ENCODE results near the gene RBM5. TPM values are rescaled to one million over a fixed set of nuclear protein-coding genes. Genes with fewer than 3 reads are reported as not detected.

Gene RBM5
- total RNA-seq, 1 donor from 2014 or later = 124 TPM

DNA sequence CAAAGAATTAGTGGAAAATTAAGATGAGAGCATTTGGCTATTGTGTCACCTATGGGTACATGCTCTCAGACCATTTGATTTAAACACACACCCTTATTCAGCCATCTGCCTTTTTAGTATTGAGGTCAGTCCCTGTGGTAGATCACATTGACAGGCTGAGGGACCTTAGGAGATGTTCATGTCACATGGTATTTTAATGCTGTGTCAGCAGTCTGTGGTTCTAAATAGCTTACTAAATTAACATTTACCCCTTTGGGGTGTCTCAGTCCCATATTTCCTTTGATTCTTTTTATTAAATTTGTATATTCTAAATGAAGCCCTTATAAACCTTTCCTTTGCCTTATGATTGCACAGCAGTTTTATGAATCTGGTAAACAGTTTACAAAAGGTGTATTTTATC, 2.3 kb downstream of the RBM5 start:
- no peak overlapping the region for H3K27ac Mint-ChIP-seq (ENCODE audit: unreplicated experiment)
- no peaks in the 10 kb centered on the region for H3K27me3 Mint-ChIP-seq (ENCODE audit: low read depth, unreplicated experiment)
- peak overlapping the region; percentile 98 for H3K4me3 Mint-ChIP-seq (ENCODE audit: unreplicated experiment)
- Histone ChIP-seq H3K4me1 (ENCODE audit: insufficient read depth, low read length) (peaks cover 12% of the 10 kb centered on the region), H3K9me3 (ENCODE audit: insufficient read depth, low read depth, low read length) (no peaks in the 10 kb centered on the region), H2AFZ (ENCODE audit: low read depth, low read length) (no peak overlapping the region), H3K4me3 (ENCODE audit: insufficient read depth, low read depth, low read length) (peak overlapping the region; percentile 96), H3K36me3 (ENCODE audit: insufficient read depth, low read length) (peaks cover 48% of the 10 kb centered on the region), H3K27ac (ENCODE audit: low read depth, low read length) (no peak overlapping the region), H3K79me2 (ENCODE audit: insufficient read depth, low read length) (peaks cover 70% of the 10 kb centered on the region), H3K9ac (ENCODE audit: low read length) (peak overlapping the region; percentile 99), H3K27me3 (ENCODE audit: insufficient read depth, low read length) (no peaks in the 10 kb centered on the region), H3K4me2 (ENCODE audit: low read length) (peak overlapping the region; percentile 86), H4K20me1 (ENCODE audit: insufficient read depth, low read length) (peaks cover 57% of the 10 kb centered on the region)
- TF ChIP-seq, protein P1, sequence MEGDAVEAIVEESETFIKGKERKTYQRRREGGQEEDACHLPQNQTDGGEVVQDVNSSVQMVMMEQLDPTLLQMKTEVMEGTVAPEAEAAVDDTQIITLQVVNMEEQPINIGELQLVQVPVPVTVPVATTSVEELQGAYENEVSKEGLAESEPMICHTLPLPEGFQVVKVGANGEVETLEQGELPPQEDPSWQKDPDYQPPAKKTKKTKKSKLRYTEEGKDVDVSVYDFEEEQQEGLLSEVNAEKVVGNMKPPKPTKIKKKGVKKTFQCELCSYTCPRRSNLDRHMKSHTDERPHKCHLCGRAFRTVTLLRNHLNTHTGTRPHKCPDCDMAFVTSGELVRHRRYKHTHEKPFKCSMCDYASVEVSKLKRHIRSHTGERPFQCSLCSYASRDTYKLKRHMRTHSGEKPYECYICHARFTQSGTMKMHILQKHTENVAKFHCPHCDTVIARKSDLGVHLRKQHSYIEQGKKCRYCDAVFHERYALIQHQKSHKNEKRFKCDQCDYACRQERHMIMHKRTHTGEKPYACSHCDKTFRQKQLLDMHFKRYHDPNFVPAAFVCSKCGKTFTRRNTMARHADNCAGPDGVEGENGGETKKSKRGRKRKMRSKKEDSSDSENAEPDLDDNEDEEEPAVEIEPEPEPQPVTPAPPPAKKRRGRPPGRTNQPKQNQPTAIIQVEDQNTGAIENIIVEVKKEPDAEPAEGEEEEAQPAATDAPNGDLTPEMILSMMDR (IDR thresholded peaks at IDR 0.05; ENCODE audit: insufficient read depth, low read depth, low read length) = no peak
- TF ChIP-seq EZH2 (IDR thresholded peaks at IDR 0.05; ENCODE audit: insufficient read depth, low read length) = no peak
- H3K36me3 Mint-ChIP-seq (ENCODE audit: low read depth, unreplicated experiment) = peaks cover 23% of the 10 kb centered on the region
- DNase-seq (ENCODE audit: low read depth) (no peak), FAIRE-seq (no peak)
- peaks cover 13% of the 10 kb centered on the region for H3K4me1 Mint-ChIP-seq (ENCODE audit: low read depth, unreplicated experiment)
- H3K9me3 Mint-ChIP-seq (ENCODE audit: unreplicated experiment) = no peaks in the 10 kb centered on the region

DNA sequence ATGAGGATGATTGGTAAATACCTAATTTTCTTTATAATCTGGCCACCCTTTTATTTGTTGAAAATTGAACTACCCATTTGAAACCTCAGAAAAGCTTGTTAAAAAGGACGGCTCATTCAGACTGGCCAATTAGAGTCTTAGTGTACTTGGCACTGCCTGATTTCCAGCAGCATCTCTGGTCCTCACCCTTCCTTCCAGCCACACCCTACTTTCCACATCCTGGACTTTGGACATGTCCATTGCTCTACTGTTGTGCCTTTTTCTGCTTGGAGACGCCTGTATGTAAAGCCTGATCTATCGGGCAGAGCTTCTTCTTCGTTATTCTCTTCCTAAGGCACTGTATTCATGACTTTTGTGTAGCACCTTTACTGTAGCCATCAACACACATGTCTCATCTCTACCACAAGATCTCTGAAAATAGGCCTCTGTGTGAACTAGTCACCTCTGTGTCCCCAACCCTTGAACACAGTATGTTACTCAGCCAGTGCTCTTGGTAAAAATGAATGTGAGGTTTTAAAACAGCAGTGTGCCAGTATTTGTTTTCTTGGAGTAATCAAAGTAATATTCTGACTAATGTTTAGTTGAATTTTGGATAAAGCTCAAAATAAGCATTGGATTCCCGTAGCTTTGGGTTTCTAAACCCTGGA, 6.8 kb downstream of the RBM5 start:
- no peaks in the 10 kb centered on the region for H3K9me3 Mint-ChIP-seq (ENCODE audit: unreplicated experiment)
- peaks cover 11% of the 10 kb centered on the region for H3K4me1 Mint-ChIP-seq (ENCODE audit: low read depth, unreplicated experiment)
- H3K27me3 ChIP-seq (ENCODE audit: insufficient read depth, low read length) = no peaks in the 10 kb centered on the region
- H3K27ac Mint-ChIP-seq (ENCODE audit: unreplicated experiment) = no peak overlapping the region
- no peak overlapping the region for H3K4me2 ChIP-seq (ENCODE audit: low read length)
- H3K9ac ChIP-seq (ENCODE audit: low read length) = no peak overlapping the region
- H2AFZ ChIP-seq (ENCODE audit: low read depth, low read length) = no peak overlapping the region
- peaks cover 5% of the 10 kb centered on the region for H3K4me1 ChIP-seq (ENCODE audit: insufficient read depth, low read length)
- no peaks in the 10 kb centered on the region for H3K9me3 ChIP-seq (ENCODE audit: insufficient read depth, low read depth, low read length)
- DNase-seq (ENCODE audit: low read depth) (no peak), FAIRE-seq (no peak)
- peaks cover 73% of the 10 kb centered on the region for H3K36me3 ChIP-seq (ENCODE audit: insufficient read depth, low read length)
- H3K4me3 ChIP-seq (ENCODE audit: insufficient read depth, low read depth, low read length) = no peak overlapping the region
- H3K4me3 Mint-ChIP-seq (ENCODE audit: unreplicated experiment) = peak overlapping the region; percentile 41
- peaks cover 85% of the 10 kb centered on the region for H4K20me1 ChIP-seq (ENCODE audit: insufficient read depth, low read length)
- peaks cover 26% of the 10 kb centered on the region for H3K36me3 Mint-ChIP-seq (ENCODE audit: low read depth, unreplicated experiment)
- no peak overlapping the region for H3K27ac ChIP-seq (ENCODE audit: low read depth, low read length)
- H3K27me3 Mint-ChIP-seq (ENCODE audit: low read depth, unreplicated experiment) = no peaks in the 10 kb centered on the region
- peaks cover 72% of the 10 kb centered on the region for H3K79me2 ChIP-seq (ENCODE audit: insufficient read depth, low read length)
- TF ChIP-seq, protein P1 (IDR thresholded peaks at IDR 0.05; ENCODE audit: insufficient read depth, low read depth, low read length) = no peak
- no peak for TF ChIP-seq EZH2 (IDR thresholded peaks at IDR 0.05; ENCODE audit: insufficient read depth, low read length)

GRCh38 chr3:50100386-50100785, 11.7 kb downstream of the RBM5 start:
- Histone ChIP-seq H3K79me2 (ENCODE audit: insufficient read depth, low read length) (peaks cover 54% of the 10 kb centered on the region), H3K4me1 (ENCODE audit: insufficient read depth, low read length) (no peaks in the 10 kb centered on the region), H3K36me3 (ENCODE audit: insufficient read depth, low read length) (peaks cover 82% of the 10 kb centered on the region), H3K9ac (ENCODE audit: low read length) (no peak overlapping the region), H3K27ac (ENCODE audit: low read depth, low read length) (no peak overlapping the region), H2AFZ (ENCODE audit: low read depth, low read length) (no peak overlapping the region), H3K4me2 (ENCODE audit: low read length) (no peak overlapping the region), H3K4me3 (ENCODE audit: insufficient read depth, low read depth, low read length) (no peak overlapping the region), H3K27me3 (ENCODE audit: insufficient read depth, low read length) (no peaks in the 10 kb centered on the region), H4K20me1 (ENCODE audit: insufficient read depth, low read length) (peaks cover 93% of the 10 kb centered on the region), H3K9me3 (ENCODE audit: insufficient read depth, low read depth, low read length) (no peaks in the 10 kb centered on the region)
- DNase-seq (ENCODE audit: low read depth) = no peak
- TF ChIP-seq, protein P1 (IDR thresholded peaks at IDR 0.05; ENCODE audit: insufficient read depth, low read depth, low read length) = no peak
- TF ChIP-seq EZH2 (IDR thresholded peaks at IDR 0.05; ENCODE audit: insufficient read depth, low read length) = no peak
- Mint-ChIP-seq H3K27ac (ENCODE audit: unreplicated experiment) (no peak overlapping the region), H3K4me3 (ENCODE audit: unreplicated experiment) (no peak overlapping the region), H3K9me3 (ENCODE audit: unreplicated experiment) (no peaks in the 10 kb centered on the region), H3K27me3 (ENCODE audit: low read depth, unreplicated experiment) (no peaks in the 10 kb centered on the region), H3K4me1 (ENCODE audit: low read depth, unreplicated experiment) (peaks cover 4% of the 10 kb centered on the region), H3K36me3 (ENCODE audit: low read depth, unreplicated experiment) (peaks cover 26% of the 10 kb centered on the region)
- no peak for FAIRE-seq
